Muscle of back (tissue), 11 donors: Measurements from ENCODE around the gene HS6ST3. TPM values are rescaled to one million over a fixed set of nuclear protein-coding genes. Genes with fewer than 3 reads are reported as not detected.
A peak's percentile ranks its signal among the peaks of the same experiment; 100 is the strongest.
"Not testable (repeated sequence)": the region's sequence is repeated elsewhere in the genome, so short reads cannot be mapped to it uniquely, and the experiment has no call there.

Source experiments
- DNase-seq, 3 donors: peaks; one replicate each; pipeline versions ENCODE4 v3.0.0 to v3.0.0-alpha.2; 2013
- polyA plus RNA-seq, 10 donors: library from polyadenylated mRNA; unstranded; fragments of 120-200 nt; gene quantifications; one replicate each; pipeline ENCODE4 v1.2.1, GENCODE V29; 2013; ENCODE audit not compliant: insufficient read length in 10 of 10

HS6ST3 gene
- polyA plus RNA-seq, 10 donors: 0.13 to 2.0 (median 0.40) TPM

DNA sequence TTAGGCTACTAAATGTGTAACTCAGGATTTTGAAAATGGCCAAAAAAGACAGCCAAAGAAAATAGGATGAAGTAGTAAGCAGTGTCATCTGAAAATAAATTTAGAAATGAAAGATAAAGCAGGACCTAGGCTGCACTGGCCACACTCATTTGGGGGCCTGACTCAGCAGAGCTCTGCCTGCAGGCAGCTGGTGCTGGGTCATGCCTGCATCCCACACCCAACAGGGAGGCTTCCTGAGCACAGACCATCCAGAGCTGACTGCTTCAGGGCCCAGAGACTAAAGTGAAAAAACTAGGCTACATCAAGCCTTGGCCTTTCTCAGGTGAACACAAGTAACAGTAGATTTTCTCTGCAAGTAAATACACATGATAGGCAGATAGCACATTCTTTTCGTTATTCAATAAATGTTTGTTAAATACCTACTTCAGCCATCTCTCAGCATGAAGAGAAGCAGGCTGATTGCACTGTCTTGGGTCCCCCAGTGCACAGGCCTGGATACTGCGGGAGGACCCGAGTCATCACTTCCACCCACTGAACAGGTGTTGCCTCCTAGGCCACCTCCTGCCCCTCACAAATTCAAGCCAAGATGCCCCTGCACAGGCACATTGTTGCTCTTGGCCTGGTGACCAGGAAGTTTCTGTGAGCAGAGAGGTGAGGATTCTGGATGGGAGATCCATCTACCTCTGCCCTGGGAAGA lies 620.4 kb downstream of the HS6ST3 start:
- no peak for DNase-seq

DNA sequence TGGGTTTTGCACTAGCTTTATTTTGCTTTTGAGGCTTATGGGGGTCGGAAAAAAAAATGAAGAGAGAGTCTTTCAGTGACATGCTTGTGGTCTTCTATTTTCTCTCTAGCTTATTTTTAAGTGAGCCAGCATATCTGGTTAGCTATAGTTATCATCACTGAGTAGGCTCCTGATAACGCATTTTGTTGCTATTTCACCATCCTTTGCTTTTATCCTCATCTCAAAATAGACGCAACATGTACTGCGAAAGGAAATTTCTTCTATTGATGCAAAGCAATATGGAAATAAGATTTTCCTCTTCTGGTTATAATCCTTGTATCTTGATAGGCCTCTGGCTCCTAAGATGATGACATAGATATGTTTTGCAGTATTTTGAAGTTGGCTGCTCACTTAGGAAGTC lies 630.5 kb downstream of the HS6ST3 start:
- no peak for DNase-seq

DNA sequence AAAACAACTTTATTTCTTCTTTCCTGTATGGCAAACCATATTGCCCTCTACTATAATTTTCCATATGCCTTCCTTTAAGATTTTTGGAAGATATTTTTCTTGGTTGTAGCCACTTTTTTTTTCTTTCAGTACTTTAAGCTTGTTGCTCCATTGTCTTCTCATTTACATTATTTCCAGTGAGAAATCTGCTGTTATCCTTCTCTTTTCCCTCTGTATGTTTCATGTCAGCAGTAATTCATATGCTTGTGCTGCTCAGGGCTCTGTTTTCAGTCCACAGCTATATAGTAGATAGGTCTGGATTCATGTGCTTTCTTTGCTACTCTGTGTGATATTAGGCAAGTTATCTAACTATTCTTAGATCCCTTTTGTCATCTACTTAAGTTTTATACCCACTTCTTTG lies 636.7 kb downstream of the HS6ST3 start:
- DNase-seq: no peak

- no peak for DNase-seq
These were observed 638.6 kb downstream of the HS6ST3 start for GRCh38 chr13:96728463-96728862.

DNA sequence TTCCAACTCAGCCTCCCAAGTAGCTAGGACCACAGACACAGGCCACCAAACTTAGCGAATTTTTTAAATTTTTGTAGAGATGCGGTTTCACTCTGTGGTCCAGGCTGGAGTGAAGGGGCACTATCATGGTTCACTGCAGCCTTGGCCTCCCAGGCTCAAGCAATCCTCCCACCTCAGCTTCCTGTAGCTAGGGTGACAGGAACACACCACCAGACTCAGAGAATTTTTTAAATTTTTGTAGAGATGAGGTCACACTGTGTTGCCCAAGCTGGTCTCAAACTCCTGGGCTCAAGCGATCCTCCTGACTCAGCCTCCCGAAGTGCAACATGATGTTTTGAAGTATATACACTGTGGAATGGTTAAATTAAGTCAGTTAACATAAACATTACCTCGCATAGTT lies 640.8 kb downstream of the HS6ST3 start:
- DNase-seq: no peak

DNA sequence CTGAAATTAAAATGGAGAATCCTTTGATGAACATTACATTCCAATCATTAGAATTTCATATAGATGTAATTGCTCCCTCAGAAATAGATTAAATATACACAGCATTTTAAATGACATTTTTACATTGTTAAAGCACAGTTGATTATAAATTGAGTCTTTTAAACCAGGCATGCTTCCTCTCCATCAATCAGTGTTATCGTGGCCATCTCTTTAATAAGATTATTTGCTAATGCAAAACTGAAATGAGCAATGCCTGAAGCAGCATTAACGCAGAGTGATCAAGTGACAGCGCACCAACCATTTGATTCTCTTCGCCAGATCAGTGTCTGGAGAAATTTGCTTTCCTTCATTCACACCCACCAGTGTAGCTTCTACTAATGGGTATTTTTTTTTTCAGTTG lies 644.6 kb downstream of the HS6ST3 start:
- no peak for DNase-seq

GRCh38 chr13:96741779-96742178 lies 651.9 kb downstream of the HS6ST3 start:
- DNase-seq: no peak

GRCh38 chr13:96743296-96744089 lies 653.6 kb downstream of the HS6ST3 start:
- no peak for DNase-seq

GRCh38 chr13:96744367-96745331 lies 654.7 kb downstream of the HS6ST3 start:
- no peak for DNase-seq

- DNase-seq: no peak
These were observed 657.0 kb downstream of the HS6ST3 start for GRCh38 chr13:96746886-96747285.

DNA sequence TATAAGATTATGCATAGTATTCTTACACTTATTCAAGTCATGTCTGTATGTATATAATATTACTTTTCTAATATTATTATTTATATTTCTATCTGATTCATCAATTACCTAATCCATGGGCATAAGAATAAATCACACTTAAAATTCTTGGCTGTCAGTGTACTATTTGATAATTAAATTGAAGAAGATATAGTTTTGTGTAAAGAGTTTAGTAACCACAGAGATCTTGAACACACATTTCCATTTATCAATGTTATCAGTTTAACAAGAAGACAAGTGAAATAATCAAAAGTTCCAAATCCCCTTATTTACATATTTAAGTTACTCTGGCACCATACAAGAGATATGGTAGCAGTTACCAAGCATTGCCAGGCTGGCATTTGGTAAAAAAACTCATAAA lies 659.9 kb downstream of the HS6ST3 start:
- no peak for DNase-seq

DNA sequence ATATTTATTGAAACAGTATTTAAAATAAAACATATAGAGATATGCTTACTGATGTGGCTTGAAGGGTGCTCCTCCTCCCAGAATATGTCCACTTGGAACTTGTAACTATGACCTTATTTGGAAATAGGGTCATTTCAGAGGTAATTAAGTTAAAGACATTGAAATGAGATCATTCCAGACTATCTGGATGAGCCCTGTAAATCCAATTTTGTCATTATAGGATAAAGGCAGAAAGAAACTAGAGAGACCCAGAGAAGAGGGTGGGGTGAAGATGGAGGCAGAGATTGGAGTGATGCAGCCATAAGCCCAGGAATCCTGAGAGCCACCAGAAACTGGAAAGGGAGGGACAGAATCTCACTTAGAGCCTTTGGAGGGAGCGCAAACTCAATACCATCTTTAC lies 661.2 kb downstream of the HS6ST3 start:
- DNase-seq: no peak

- no peak for DNase-seq
These were observed 673.0 kb downstream of the HS6ST3 start for GRCh38 chr13:96762876-96763275.

GRCh38 chr13:96766306-96766705 lies 676.4 kb downstream of the HS6ST3 start:
- DNase-seq: no peak

DNA sequence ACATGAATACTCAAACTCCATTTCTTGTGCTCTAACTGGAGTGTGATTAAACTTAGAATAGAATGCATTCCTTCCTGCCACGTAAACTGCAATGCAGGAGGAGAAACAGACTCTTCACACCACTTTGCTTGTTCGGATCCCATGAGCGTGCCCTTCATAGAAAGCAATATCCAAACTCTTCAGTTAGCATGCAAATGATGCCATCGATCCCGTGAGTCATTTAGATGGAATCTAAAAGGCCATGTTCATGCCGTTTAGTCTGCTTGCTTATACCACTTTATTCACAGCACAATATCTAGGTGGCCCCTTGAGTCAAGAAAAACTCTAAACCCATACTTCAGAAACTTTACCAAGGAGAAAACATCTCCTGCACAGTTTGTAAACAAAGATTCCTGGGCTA lies 678.6 kb downstream of the HS6ST3 start:
- no peak for DNase-seq

DNA sequence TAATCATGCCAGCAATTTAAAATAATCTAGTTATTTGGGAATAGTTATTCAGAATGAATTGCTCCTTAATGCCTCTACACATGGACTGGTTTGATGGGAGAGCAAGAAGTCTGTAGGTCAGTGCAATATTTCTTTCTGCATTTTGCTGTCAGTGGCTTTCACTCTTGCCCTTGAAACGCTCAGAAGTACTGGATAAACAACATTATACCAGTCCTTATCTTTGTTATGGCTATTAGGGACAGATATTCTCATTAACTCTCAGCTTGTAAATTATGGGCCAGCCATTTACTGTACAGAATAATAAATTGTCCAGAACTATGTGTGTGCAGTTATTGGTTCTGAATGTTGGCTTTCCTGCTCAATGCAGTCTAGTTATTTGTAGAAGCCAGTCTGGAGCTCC lies 680.0 kb downstream of the HS6ST3 start:
- DNase-seq: no peak

GRCh38 chr13:96771486-96772367 lies 681.8 kb downstream of the HS6ST3 start:
- DNase-seq: peak in 1 of 3 donors; percentile 54

- DNase-seq: no peak
These were observed 682.5 kb downstream of the HS6ST3 start for GRCh38 chr13:96772426-96772825.

DNA sequence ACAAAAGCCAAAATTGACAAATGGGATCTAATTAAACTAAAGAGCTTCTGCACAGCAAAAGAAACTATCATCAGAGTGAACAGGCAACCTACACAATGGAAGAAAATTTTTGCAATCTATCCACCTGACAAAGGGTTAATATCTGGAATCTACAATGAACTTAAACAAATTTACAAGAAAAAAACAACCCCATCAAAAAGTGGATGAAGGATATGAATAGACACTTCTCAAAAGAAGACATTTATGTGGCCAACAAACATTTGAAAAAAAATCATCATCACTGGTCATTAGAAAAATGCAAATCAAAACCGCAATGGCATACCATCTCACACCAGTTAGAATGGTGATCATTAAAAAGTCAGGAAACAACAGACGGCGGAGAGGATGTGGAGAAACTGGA lies 688.4 kb downstream of the HS6ST3 start:
- not testable (repeated sequence) for DNase-seq

- DNase-seq: no peak
These were observed 689.8 kb downstream of the HS6ST3 start for GRCh38 chr13:96779691-96780090.

DNA sequence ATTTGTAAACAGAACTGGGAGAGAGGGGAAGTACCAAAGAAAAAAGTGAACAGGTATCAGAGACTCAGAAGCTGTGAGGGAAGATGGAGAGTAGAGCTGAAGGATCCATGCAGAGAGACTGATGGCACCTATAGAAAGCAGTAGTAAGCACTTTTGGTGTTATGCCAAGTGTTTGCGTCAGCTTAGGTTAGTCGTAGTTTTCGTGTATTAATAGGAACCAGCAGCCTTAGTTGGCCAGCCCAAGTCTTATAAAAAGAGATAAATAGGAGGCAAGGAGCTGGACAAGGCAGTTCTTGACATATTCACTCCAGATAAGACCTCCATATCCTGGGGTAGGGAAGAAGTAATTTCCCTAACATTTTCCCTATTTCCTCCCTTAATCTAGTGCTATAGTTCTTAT lies 690.2 kb downstream of the HS6ST3 start:
- DNase-seq: no peak
